GM12878 (cell line): ENCODE measurements around the gene ZFP36. TPM values are rescaled to one million over a fixed set of nuclear protein-coding genes. Genes with fewer than 3 reads are reported as not detected.
A peak's percentile ranks its signal among the peaks of the same experiment; 100 is the strongest.

Experiments
- ASH2L ChIP-seq: fragments of 300-600, 200-600 bp; sonication (generic); IDR thresholded peaks from 2 replicates; pipeline ENCODE4 v1.6.1; 2017; ENCODE audit warnings: low read depth, mild to moderate bottlenecking, borderline replicate concordance
- BCL11A ChIP-seq: IDR thresholded peaks from 2 replicates; pipeline ENCODE4 v1.6.1; 2011; ENCODE audit warnings: low read depth, low read length
- CHD1 ChIP-seq: IDR thresholded peaks from 2 replicates; pipeline ENCODE4 v1.6.1; 2012; ENCODE audit warnings: low read depth, low read length, improper control_type of control experiment
- CHD4 ChIP-seq: fragments of 200-600 bp; sonication (generic); IDR thresholded peaks from 2 replicates; pipeline ENCODE4 v1.6.1; 2016; ENCODE audit warnings: mild to moderate bottlenecking
- CTCF ChIP-seq, 3 experiments: IDR thresholded peaks in 2 of 3; conservative IDR thresholded peaks in 1 of 3; 2 replicates each; pipeline ENCODE4 v1.5.1; 2011; ENCODE audit warnings: low read depth in 3 of 3, low read length in 3 of 3, mild to moderate bottlenecking in 3 of 3, control low read depth in 2 of 3, moderate library complexity in 2 of 3, inconsistent platforms in 1 of 3, mixed read lengths in 1 of 3; ENCODE audit not compliant: control insufficient read depth in 2 of 3, insufficient read depth in 1 of 3; ENCODE audit errors: extremely low read depth in 1 of 3
- E4F1 ChIP-seq: fragments of 450-650 bp; IDR thresholded peaks from 2 replicates; pipeline ENCODE4 v1.6.1; 2018; ENCODE audit warnings: borderline replicate concordance, mild to moderate bottlenecking; ENCODE audit not compliant: partially characterized antibody
- HDGF ChIP-seq: fragments of 450-650 bp; IDR thresholded peaks from 2 replicates; pipeline ENCODE4 v1.6.1; 2016; ENCODE audit warnings: antibody characterized with exemption
- JUND ChIP-seq: IDR thresholded peaks from 2 replicates; pipeline ENCODE4 v1.6.1; 2012; ENCODE audit warnings: low read depth, mild to moderate bottlenecking, low read length, improper control_type of control experiment, moderate library complexity
- KDM1A ChIP-seq: fragments of 200-600 bp; sonication (generic); IDR thresholded peaks from 2 replicates; pipeline ENCODE4 v1.6.1; 2016; ENCODE audit warnings: borderline replicate concordance
- LARP7 ChIP-seq: fragments of 450-650 bp; IDR thresholded peaks from 2 replicates; pipeline ENCODE4 v1.6.1; 2017; ENCODE audit warnings: mild to moderate bottlenecking
- NR2F1 ChIP-seq: fragments of 450-650 bp; conservative IDR thresholded peaks from 2 replicates; pipeline ENCODE4 v1.6.1; 2017; ENCODE audit warnings: mild to moderate bottlenecking
- PML ChIP-seq: IDR thresholded peaks from 2 replicates; pipeline ENCODE4 v1.6.1; 2012; ENCODE audit warnings: low read length, inconsistent platforms
- POLR2AphosphoS5 ChIP-seq: IDR thresholded peaks from 2 replicates; pipeline ENCODE4 v1.6.1; 2011; ENCODE audit warnings: mild to moderate bottlenecking, low read length, inconsistent platforms
- POU2F2 ChIP-seq: IDR thresholded peaks from 3 replicates; pipeline ENCODE4 v1.6.1; 2011; ENCODE audit warnings: low read depth, mild to moderate bottlenecking, low read length, borderline replicate concordance
- REST ChIP-seq: IDR thresholded peaks from 2 replicates; pipeline ENCODE4 v1.6.1; 2012; ENCODE audit warnings: mild to moderate bottlenecking, low read depth, low read length
- SIN3A ChIP-seq: IDR thresholded peaks from 2 replicates; pipeline ENCODE4 v1.6.1; 2012; ENCODE audit warnings: low read depth, low read length, improper control_type of control experiment
- SMAD1 ChIP-seq: fragments of 450-650 bp; IDR thresholded peaks from 2 replicates; pipeline ENCODE4 v1.6.1; 2018; ENCODE audit warnings: mild to moderate bottlenecking, low read depth; ENCODE audit not compliant: partially characterized antibody
- SREBF1 ChIP-seq: IDR thresholded peaks from 2 replicates; pipeline ENCODE4 v1.6.1; 2012; ENCODE audit warnings: mild to moderate bottlenecking, low read length
- SUZ12 ChIP-seq: fragments of 200-600 bp; sonication (generic); IDR thresholded peaks from one replicate; pipeline ENCODE4 v1.6.1; 2018; ENCODE audit warnings: antibody characterized with exemption, mild to moderate bottlenecking; ENCODE audit not compliant: unreplicated experiment
- TCF12 ChIP-seq: IDR thresholded peaks from 2 replicates; pipeline ENCODE4 v1.6.1; 2011; ENCODE audit warnings: low read depth, mild to moderate bottlenecking, low read length
- TCF3 ChIP-seq: IDR thresholded peaks from 2 replicates; pipeline ENCODE4 v1.6.1; 2012; ENCODE audit warnings: low read depth, mild to moderate bottlenecking, low read length, borderline replicate concordance; ENCODE audit not compliant: insufficient read depth
- WRNIP1 ChIP-seq: IDR thresholded peaks from 2 replicates; pipeline ENCODE4 v1.6.1; 2011; ENCODE audit warnings: low read depth, low read length, improper control_type of control experiment, borderline replicate concordance
- ZBED1 ChIP-seq: IDR thresholded peaks from 2 replicates; pipeline ENCODE4 v1.6.1; 2016; ENCODE audit warnings: borderline replicate concordance
- ZZZ3 ChIP-seq: IDR thresholded peaks from 2 replicates; pipeline ENCODE4 v1.6.1; 2011; ENCODE audit warnings: low read depth; ENCODE audit not compliant: control insufficient read depth, insufficient read length
- polyA plus RNA-seq, 11 experiments: library from polyadenylated mRNA; depleted of rRNA in 4 of 11; unstranded in 6 of 11; stranded (reverse) in 5 of 11; fragments of >200 nt; fragmentation: Nextera tagmentation in 4 of 11; fragmentation: Illumina TruSeq in 1 of 11; extraction: Ambion mirVana in 4 of 11; extraction: Trizol in 1 of 11; gene quantifications; 1 replicate in 1 of 11; 2 replicates in 10 of 11; pipeline versions ENCODE4 v1.2.1 to v1.2.3, GENCODE V29; 2011 to 2016; ENCODE audit warnings: inconsistent platforms in 2 of 11, missing spikeins in 2 of 11, low read depth in 1 of 11
- total RNA-seq, 4 experiments: library from RNA; depleted of rRNA in 3 of 4; stranded (reverse); fragments of >200 nt in 3 of 4; fragmentation: Illumina TruSeq in 1 of 4; extraction: Trizol in 1 of 4; gene quantifications; 2 replicates each; pipeline versions ENCODE4 v1.2.1 to v1.2.3, GENCODE V29; 2013 to 2021

ZFP36 gene
- total and polyA plus RNA-seq, 10 of the 15 experiments (the other 5 are each of a cell fraction or from before 2014, with no cell fraction given) = 5.3 to 55.0 (median 18.1) TPM

- peak; percentile 94 for TF ChIP-seq TCF3
- TF ChIP-seq WRNIP1 = no peak
- no peak for TF ChIP-seq SREBF1
- TF ChIP-seq REST = no peak
- peak; percentile 81 for TF ChIP-seq CHD1
- TF ChIP-seq LARP7 = peak; percentile 96; the same call in 1 of the 2 replicates
- TF ChIP-seq POU2F2 = peak; percentile 99
- no peak for TF ChIP-seq CHD4
- no peak for TF ChIP-seq HDGF
- TF ChIP-seq BCL11A = no peak
- no peak for TF ChIP-seq PML
- peak; percentile 98 for TF ChIP-seq SMAD1
- no peak for TF ChIP-seq SUZ12
- TF ChIP-seq ZZZ3 = no peak
- no peak for TF ChIP-seq CTCF (IDR thresholded peaks at IDR 0.05 in 2 of 3, conservative IDR thresholded peaks at IDR 0.05 in 1 of 3; ENCODE audit: control insufficient read depth in 2 of 3, extremely low read depth in 1 of 3, insufficient read depth in 1 of 3, low read depth in 3 of 3, low read length in 3 of 3)
- no peak for TF ChIP-seq ASH2L
- TF ChIP-seq JUND = no peak
- 0 out of 2 replicates have a peak, but pooled peaks have one; percentile 71 for TF ChIP-seq SIN3A
- peak; percentile 81 for TF ChIP-seq ZBED1
- TF ChIP-seq POLR2AphosphoS5 = peak; percentile 98
- no peak for TF ChIP-seq E4F1
- no peak for TF ChIP-seq NR2F1
- TF ChIP-seq TCF12 = peak; percentile 77; the same call in 1 of the 2 replicates
- TF ChIP-seq KDM1A = no peak
Measured at GRCh38 chr19:39406656-39407409, at the start of gene ZFP36 (continued).
